H4 (cell line): ENCODE measurements around the gene AFF2. TPM values are rescaled to one million over a fixed set of nuclear protein-coding genes. Genes with fewer than 3 reads are reported as not detected.
A peak's percentile ranks its signal among the peaks of the same experiment; 100 is the strongest.

Experiments
- DNase-seq: peaks from one replicate; pipeline ENCODE4 v3.0.0-alpha.2; 2015; ENCODE audit warnings: low spot score
- total RNA-seq: library from RNA; depleted of rRNA; stranded (reverse); fragments of >200 nt; shearing (Covaris generic); gene quantifications from 2 replicates; pipeline ENCODE4 v1.2.3, GENCODE V29; 2014

Gene AFF2
- total RNA-seq, 1 experiment from 2014 or later, result under 0.01 TPM

- no peak for DNase-seq
These were observed 428.4 kb downstream of the AFF2 start for GRCh38 chrX:148928811-148929210.

GRCh38 chrX:148929686-148930085 lies 429.3 kb downstream of the AFF2 start:
- DNase-seq, result no peak

DNA sequence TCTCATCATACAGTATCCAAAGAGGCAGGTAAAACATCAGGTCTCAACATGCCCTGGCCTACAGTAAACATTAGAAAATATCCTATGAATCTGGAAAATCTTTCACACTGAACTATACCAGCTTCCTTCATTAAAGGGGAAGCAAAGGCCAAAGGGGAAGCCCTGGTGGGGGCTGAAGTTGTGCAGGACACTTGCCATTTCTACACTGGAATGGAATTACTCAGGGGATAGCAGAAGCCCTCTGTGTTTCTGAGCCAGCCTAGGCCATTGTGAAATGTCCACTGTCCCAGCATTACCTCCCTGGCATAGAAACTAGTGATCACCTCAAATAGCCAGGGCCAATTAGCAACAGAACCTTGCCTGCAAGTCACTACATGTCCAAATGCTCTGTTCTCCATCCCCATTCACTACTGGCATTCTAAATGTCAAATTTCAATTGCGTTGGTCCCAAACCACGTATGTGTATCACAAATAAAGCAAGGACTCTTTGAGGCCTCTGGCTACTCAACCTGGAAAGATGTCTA lies 429.9 kb downstream of the AFF2 start:
- no peak for DNase-seq

- no peak for DNase-seq
These were observed 433.5 kb downstream of the AFF2 start for GRCh38 chrX:148933881-148934280.

DNA sequence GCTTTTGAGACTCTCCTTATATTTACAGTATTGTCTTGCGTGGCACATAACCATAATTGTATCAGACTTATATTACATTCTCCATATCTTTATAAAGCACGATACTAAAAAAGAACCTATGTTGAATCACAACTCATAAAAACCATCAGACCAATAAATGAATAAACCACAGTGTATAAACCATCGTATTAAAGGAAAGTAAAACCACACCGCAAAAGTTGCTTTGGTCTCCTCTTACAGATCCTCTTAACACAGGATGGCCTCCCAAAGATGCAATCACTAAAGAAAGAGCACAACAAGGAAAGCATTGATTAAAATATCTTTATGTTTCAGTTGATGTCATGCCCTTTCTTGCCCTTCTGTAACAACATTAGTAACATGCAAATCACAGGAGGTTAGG lies 437.9 kb downstream of the AFF2 start:
- DNase-seq, result peak; percentile 3

- DNase-seq, result peak; percentile 3
These were observed 440.1 kb downstream of the AFF2 start for GRCh38 chrX:148940411-148940996.

- no peak for DNase-seq
These were observed 442.3 kb downstream of the AFF2 start for GRCh38 chrX:148942754-148943153.

- DNase-seq, result no peak
These were observed 447.1 kb downstream of the AFF2 start for GRCh38 chrX:148947399-148947975.

DNA sequence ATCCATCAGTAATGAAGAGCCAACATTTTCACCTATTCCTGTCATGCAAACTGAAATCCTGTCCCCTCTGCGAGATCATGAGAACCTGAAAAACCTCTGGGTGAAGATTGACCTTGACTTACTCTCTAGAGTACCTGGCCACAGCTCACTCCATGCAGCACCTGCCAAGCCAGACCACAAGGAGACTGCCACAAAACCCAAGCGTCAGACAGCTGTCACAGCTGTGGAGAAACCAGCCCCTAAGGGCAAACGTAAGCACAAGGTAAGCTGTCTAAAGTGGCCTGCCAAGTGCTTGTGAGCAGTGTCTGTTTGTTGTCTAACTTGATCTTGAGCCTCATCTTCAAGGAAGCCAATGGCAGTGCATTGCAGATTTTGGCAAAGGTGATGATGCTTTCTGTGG lies 455.9 kb downstream of the AFF2 start:
- no peak for DNase-seq

DNA sequence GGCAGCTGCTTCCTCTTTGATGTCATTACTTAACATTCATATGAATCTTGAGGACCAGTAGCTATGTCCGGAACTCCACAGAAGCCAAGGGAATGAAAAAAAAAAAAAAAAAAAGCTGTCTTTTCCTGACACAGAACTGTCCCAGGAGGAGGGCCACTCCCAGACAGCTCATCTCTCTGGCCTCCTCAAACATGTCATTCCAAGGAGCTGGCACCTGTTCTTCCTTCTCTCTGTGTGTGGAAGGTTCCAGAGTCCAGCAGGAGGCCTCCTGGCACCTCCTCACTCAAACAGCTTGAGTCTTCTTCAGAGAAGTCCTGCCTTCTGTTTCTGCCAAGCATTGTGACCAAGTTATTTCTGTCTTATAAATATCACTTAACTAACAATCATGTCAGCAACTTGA lies 458.5 kb downstream of the AFF2 start:
- no peak for DNase-seq

GRCh38 chrX:148960060-148960459 lies 459.6 kb downstream of the AFF2 start:
- DNase-seq, result peak; percentile 1

- DNase-seq, result no peak
These were observed 461.6 kb downstream of the AFF2 start for GRCh38 chrX:148961985-148962384.

DNA sequence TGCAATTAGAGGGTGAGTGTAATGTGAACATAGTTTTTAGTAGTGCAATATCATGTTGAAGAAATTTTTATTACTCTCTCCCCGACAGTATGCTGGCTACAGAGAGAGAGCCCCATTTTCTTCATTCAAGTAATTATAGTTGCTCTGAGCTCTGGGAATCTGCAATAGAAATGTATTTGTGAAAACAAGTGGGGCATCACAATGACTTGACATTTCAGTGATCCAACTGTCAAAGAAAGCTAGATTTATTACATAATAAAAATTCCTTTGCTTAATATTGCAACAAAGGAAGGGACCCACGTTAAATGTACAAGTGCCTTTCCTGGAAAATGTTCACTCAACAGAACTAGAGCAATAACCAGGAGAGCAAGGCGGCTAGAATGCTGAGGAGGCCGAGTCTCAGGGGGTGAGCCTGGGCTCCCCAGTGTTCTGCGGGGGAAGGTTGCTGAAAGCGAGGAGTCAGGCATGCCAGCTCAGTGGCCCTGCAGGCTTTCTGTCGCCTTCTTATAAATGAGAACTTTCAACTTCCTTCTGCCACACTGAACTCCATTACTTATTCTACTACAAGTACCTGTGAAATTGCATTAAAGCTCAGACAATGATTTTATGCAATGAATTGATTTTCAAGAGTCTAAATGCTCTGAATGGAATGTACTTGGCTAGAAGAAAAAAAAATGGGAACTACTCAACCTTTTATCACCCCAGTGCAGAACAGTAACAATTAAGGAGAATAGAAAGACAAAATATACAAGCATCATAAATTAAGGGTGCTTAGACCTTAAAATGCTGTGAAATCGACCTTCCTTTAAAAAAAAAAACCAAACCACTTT lies 476.4 kb downstream of the AFF2 start:
- DNase-seq, result no peak

DNA sequence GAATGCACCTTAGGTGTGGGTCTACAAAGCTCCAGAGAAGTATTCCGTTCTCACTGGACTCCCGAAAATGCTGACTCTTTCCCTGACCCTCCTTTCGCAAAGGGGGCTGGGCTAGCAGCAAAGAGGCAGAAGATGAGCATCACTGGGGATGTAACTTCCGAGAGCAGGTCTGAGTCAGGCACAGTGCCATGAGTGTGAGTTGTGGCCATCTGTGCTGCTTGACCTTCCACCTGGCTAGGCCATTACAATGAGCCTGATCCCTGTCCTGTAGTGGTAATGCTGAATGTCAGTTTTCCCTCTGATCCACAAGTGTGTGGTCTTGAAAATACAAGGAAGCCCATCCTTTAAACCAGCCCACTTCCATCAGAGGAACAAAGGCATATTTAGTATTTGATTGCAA lies 479.4 kb downstream of the AFF2 start:
- no peak for DNase-seq

- no peak for DNase-seq
These were observed 483.8 kb downstream of the AFF2 start for GRCh38 chrX:148984238-148984637.

DNA sequence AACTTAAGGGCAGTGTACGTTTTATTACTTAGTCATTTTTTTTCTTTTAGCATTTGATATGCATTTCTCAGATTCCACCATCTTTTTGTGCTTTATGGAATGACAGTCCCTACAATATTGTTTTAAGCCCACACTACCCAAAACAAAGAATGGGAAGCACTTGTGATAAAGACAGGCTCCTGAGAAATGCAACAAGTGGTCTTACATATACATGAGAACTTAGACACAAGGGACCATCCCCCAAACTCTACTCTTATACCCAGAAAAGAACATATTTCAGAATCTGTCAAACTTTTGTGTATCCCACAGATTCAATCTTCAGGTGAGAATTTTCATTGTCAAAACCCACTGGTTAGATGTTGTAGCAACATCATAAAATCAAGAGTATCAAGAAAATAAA lies 491.1 kb downstream of the AFF2 start:
- DNase-seq, result no peak

DNA sequence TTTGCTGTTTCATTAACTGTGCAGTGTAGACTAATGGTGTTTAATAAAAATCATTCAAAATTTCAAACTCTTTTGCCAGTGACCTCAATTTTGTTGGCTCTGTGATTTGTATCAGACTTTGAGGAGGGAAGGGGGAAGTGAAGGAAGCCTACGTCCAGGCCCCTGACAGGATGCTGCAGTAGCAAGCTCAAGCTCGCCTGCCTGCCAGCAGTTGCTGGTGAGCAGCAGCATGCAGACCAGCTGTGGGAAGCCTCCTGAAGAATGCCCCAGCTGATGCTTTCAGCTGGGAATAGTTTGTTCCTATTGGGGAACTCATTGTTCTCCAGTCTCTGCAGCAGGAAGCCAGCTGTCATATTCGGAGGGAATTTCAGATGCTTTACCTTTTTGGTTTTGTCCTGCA lies 495.2 kb downstream of the AFF2 start:
- DNase-seq, result no peak

GRCh38 chrX:149002320-149002719 lies 501.9 kb downstream of the AFF2 start:
- DNase-seq, result no peak

DNA sequence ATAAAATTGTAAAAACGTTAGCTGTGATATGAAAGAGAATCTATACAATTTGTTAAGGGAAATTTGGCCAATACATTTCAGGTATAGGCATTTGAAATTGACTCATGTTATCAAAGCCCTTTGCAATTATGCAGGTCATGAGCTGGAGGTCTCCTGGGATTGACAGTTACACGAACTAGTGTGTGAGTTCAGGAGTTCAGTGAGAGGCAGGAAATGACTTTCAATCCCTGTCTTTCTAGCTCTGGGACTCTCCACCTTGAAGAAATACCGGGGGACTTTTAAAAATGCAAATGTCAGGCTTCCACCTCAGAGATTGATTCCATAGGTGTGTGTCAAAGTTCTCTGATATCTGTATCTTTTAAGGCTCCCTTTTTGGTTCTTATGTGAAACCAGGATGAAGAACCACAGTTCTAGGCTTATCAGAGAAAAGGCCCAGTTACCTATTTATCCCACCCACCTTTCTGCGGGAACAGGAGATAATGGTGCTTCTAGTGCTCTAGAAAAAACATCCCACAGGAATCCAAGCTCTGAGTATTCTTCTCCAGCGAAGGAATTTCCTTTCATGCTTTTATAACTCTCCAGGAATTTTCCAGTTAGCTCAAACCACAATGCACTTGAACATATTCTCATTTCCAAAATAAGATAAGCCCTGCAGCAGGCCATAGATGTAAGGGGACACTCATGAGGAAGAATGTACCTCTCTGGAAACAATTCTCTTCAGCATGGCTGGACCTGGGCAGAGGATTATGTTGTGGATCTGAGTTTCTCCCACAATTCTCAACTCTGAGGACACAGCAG lies 503.6 kb downstream of the AFF2 start:
- no peak for DNase-seq

DNA sequence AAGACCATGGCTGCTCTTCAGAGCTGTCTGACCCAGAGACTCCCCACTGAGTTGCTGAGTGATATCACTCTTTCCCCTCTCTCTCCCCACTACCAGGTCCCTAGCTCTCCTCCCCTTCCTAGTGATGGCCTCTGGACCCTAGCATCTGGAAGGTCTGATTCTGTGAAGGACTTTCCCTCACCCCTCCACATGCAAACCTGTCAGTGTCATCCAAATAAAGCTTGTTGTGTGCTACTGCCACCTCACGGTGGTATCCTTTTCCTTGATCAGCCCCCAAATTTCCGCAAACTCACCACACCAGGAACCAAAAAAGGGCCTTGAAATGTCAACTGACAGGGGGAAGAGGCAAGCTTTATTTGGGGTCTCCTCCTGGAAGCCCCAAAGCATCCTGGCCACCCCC lies 504.5 kb downstream of the AFF2 start:
- DNase-seq, result no peak

GRCh38 chrX:149006235-149006634 lies 505.8 kb downstream of the AFF2 start:
- DNase-seq, result no peak

DNA sequence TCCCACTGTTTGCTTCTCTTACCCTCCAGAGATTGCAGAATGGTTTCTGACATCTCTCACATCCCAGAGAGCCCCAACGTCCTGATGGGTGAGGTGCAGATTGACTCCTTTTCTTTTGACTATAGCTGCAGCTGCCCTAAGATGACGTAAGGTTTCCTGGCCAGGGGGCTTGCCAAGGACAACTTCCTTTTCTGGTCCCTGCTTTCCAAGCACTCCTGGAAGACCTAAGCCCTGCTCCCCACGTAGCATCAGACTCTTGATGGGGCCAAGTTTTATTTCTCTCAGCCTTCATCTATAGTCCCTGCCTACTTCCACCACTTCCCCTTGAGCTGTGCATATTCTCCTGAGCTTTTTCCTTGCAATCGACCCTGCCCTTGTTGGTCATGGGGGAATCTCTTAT lies 507.0 kb downstream of the AFF2 start:
- no peak for DNase-seq
